ENCODE data around the gene AKAP1.
A peak's percentile ranks its signal among the peaks of the same experiment; 100 is the strongest.

Gene AKAP1

GRCh38 chr17:57135789-57136291 lies 50.8 kb downstream of the AKAP1 start:
- DNase-seq: peak; percentile 5

GRCh38 chr17:57136355-57136754 lies 51.3 kb downstream of the AKAP1 start:
- no peak for DNase-seq

GRCh38 chr17:57138030-57138911 lies 53.2 kb downstream of the AKAP1 start:
- DNase-seq: no peak

GRCh38 chr17:57138956-57139576 lies 54.0 kb downstream of the AKAP1 start:
- DNase-seq: no peak

- no peak for DNase-seq
These were observed 55.3 kb downstream of the AKAP1 start for GRCh38 chr17:57140316-57140715.

- no peak for DNase-seq
These were observed 57.9 kb downstream of the AKAP1 start for GRCh38 chr17:57142925-57143324.

- DNase-seq: no peak
These were observed 58.3 kb downstream of the AKAP1 start for GRCh38 chr17:57143361-57143760.

- DNase-seq: no peak
These were observed 58.9 kb downstream of the AKAP1 start for GRCh38 chr17:57143919-57144318.

- DNase-seq: no peak
These were observed 59.5 kb downstream of the AKAP1 start for GRCh38 chr17:57144567-57144966.

GRCh38 chr17:57145347-57145746 lies 60.3 kb downstream of the AKAP1 start:
- no peak for DNase-seq

- no peak for DNase-seq
These were observed 61.2 kb downstream of the AKAP1 start for GRCh38 chr17:57146273-57146672.

GRCh38 chr17:57151798-57152197 lies 66.8 kb downstream of the AKAP1 start:
- no peak for DNase-seq

GRCh38 chr17:57152967-57153528 lies 68.0 kb downstream of the AKAP1 start:
- DNase-seq: no peak

GRCh38 chr17:57154921-57155320 lies 69.9 kb downstream of the AKAP1 start:
- DNase-seq: peak; percentile 85

GRCh38 chr17:57158325-57158724 lies 73.3 kb downstream of the AKAP1 start:
- DNase-seq: no peak

- no peak for DNase-seq
These were observed 73.7 kb downstream of the AKAP1 start for GRCh38 chr17:57158795-57159194.

- no peak for DNase-seq
These were observed 75.6 kb downstream of the AKAP1 start for GRCh38 chr17:57160624-57161023.

GRCh38 chr17:57164814-57165213 lies 79.8 kb downstream of the AKAP1 start:
- DNase-seq: no peak

- no peak for DNase-seq
These were observed 80.7 kb downstream of the AKAP1 start for GRCh38 chr17:57165754-57166153.

- DNase-seq: no peak
These were observed 81.8 kb downstream of the AKAP1 start for GRCh38 chr17:57166803-57167202.

GRCh38 chr17:57168695-57169094 lies 83.6 kb downstream of the AKAP1 start:
- DNase-seq: no peak

GRCh38 chr17:57170866-57171265 lies 85.8 kb downstream of the AKAP1 start:
- no peak for DNase-seq

All from MV-4-11 (cell line).